OCI-LY1 (cell line): Measurements from ENCODE around the gene ARHGEF16.

Experiments used
- H2AFZ ChIP-seq: fragments of 200-600 bp; sonication (generic), shearing (Covaris generic); 2 replicates; pipeline ENCODE4 v1.6.0; 2014; ENCODE audit warnings: antibody characterized with exemption, mild to moderate bottlenecking, low read length
- H3F3A ChIP-seq: fragments of 200-600 bp; sonication (generic), shearing (Covaris generic); 2 replicates; pipeline ENCODE4 v1.6.0; 2014; ENCODE audit warnings: mild to moderate bottlenecking, antibody characterized with exemption, low read length, moderate library complexity; ENCODE audit not compliant: insufficient read depth
- H3K27ac ChIP-seq: fragments of 200-600 bp; sonication (generic); 2 replicates; pipeline ENCODE4 v1.5.1; 2014; ENCODE audit warnings: low read length, mixed run types, mild to moderate bottlenecking, low read depth; ENCODE audit not compliant: poor library complexity, severe bottlenecking
- H3K27me3 ChIP-seq: fragments of 200-600 bp; sonication (generic); 2 replicates; pipeline ENCODE4 v1.6.0; 2014; ENCODE audit warnings: antibody characterized with exemption, mild to moderate bottlenecking, low read length, moderate library complexity; ENCODE audit not compliant: insufficient read depth
- H3K36me3 ChIP-seq: fragments of 200-600 bp; sonication (generic); 2 replicates; pipeline ENCODE4 v1.6.1; 2014; ENCODE audit warnings: mild to moderate bottlenecking, antibody characterized with exemption, low read length, moderate library complexity, mixed read lengths; ENCODE audit not compliant: insufficient read depth
- H3K4me1 ChIP-seq: fragments of 200-600 bp; sonication (generic); 2 replicates; pipeline ENCODE4 v1.5.1; 2014; ENCODE audit warnings: mild to moderate bottlenecking, low read length, moderate library complexity; ENCODE audit not compliant: insufficient read depth, severe bottlenecking
- H3K4me2 ChIP-seq: fragments of 200-600 bp; sonication (generic), shearing (Covaris generic); 2 replicates; pipeline ENCODE4 v1.6.1; 2014; ENCODE audit warnings: low read length
- H3K4me3 ChIP-seq: fragments of 200-600 bp; sonication (generic); 2 replicates; pipeline ENCODE4 v1.5.1; 2014; ENCODE audit warnings: low read length, low read depth, mild to moderate bottlenecking, mixed read lengths; ENCODE audit not compliant: poor library complexity, severe bottlenecking
- H3K79me2 ChIP-seq: fragments of 200-600 bp; shearing (Covaris generic); 2 replicates; pipeline ENCODE4 v1.6.1; 2016; ENCODE audit warnings: mixed run types, low read length, mixed read lengths; ENCODE audit not compliant: insufficient read depth
- H3K9ac ChIP-seq: fragments of 200-600 bp; sonication (generic), shearing (Covaris generic); 2 replicates; pipeline ENCODE4 v1.6.1; 2014; ENCODE audit warnings: mild to moderate bottlenecking, low read length, mixed read lengths
- H3K9me2 ChIP-seq: fragments of 200-600 bp; sonication (generic), shearing (Covaris generic); 2 replicates; pipeline ENCODE4 v1.6.1; 2014; ENCODE audit warnings: low read depth, mild to moderate bottlenecking, low read length, mixed read lengths
- H3K9me3 ChIP-seq: fragments of 200-600 bp; shearing (Covaris generic); 2 replicates; pipeline ENCODE4 v1.6.1; 2014; ENCODE audit warnings: low read length, mixed read lengths
- H4K20me1 ChIP-seq: fragments of 200-600 bp; sonication (generic), shearing (Covaris generic); 2 replicates; pipeline ENCODE4 v1.6.0; 2016; ENCODE audit warnings: mild to moderate bottlenecking, low read length; ENCODE audit not compliant: insufficient read depth
- CTCF ChIP-seq: fragments of 200-600 bp; sonication (generic), shearing (Covaris generic); IDR thresholded peaks from 2 replicates; pipeline ENCODE4 v1.5.1; 2017; ENCODE audit warnings: mild to moderate bottlenecking, antibody characterized with exemption, low read length, moderate library complexity, mixed read lengths
- EZH2 ChIP-seq: fragments of 200-600 bp; sonication (generic), shearing (Covaris generic); IDR thresholded peaks from 2 replicates; pipeline ENCODE4 v1.8.0; 2017; ENCODE audit warnings: borderline replicate concordance, mixed run types, mild to moderate bottlenecking, antibody characterized with exemption, low read length, moderate library complexity, mixed read lengths

ARHGEF16 gene

GRCh38 chr1:3461238-3461933 lies 6.9 kb downstream of the ARHGEF16 start:
- no peak for TF ChIP-seq CTCF
- no peak for TF ChIP-seq EZH2

GRCh38 chr1:3461934-3462275 lies 7.4 kb downstream of the ARHGEF16 start:
- no peaks in the 10 kb centered on the region for H3F3A ChIP-seq
- H3K27ac ChIP-seq = no peak overlapping the region
- H3K79me2 ChIP-seq = no peaks in the 10 kb centered on the region
- H3K4me3 ChIP-seq = no peak overlapping the region
- H3K4me2 ChIP-seq = no peak overlapping the region
- no peaks in the 10 kb centered on the region for H4K20me1 ChIP-seq
- no peaks in the 10 kb centered on the region for H3K4me1 ChIP-seq
- H3K9me2 ChIP-seq = no peaks in the 10 kb centered on the region
- H2AFZ ChIP-seq = no peak overlapping the region
- peaks cover 3% of the 10 kb centered on the region; the same call in 1 of the 2 replicates for H3K27me3 ChIP-seq
- no peaks in the 10 kb centered on the region for H3K36me3 ChIP-seq
- H3K9me3 ChIP-seq = no peaks in the 10 kb centered on the region
- H3K9ac ChIP-seq = no peak overlapping the region
- TF ChIP-seq CTCF = no peak
- no peak for TF ChIP-seq EZH2

More at GRCh38 chr1:3461238-3461933, 6.9 kb downstream of the ARHGEF16 start:
- Histone ChIP-seq H3K9me2 (no peaks in the 10 kb centered on the region), H3F3A (no peaks in the 10 kb centered on the region), H3K4me2 (no peak overlapping the region), H3K9me3 (no peaks in the 10 kb centered on the region), H3K4me1 (no peaks in the 10 kb centered on the region), H3K9ac (no peak overlapping the region), H3K27ac (no peak overlapping the region), H3K79me2 (no peaks in the 10 kb centered on the region), H3K36me3 (no peaks in the 10 kb centered on the region), H3K27me3 (peaks cover 4% of the 10 kb centered on the region; the same call in 1 of the 2 replicates), H3K4me3 (no peak overlapping the region), H2AFZ (no peak overlapping the region), H4K20me1 (no peaks in the 10 kb centered on the region)

- Histone ChIP-seq H3K9me2 (no peaks in the 10 kb centered on the region), H3K27ac (no peak overlapping the region), H3K4me1 (no peaks in the 10 kb centered on the region), H4K20me1 (no peaks in the 10 kb centered on the region), H3K4me3 (no peak overlapping the region), H3F3A (no peaks in the 10 kb centered on the region), H3K36me3 (no peaks in the 10 kb centered on the region), H2AFZ (no peak overlapping the region), H3K9me3 (no peaks in the 10 kb centered on the region), H3K79me2 (no peaks in the 10 kb centered on the region), H3K4me2 (no peak overlapping the region), H3K27me3 (no peaks in the 10 kb centered on the region; the same call in 1 of the 2 replicates), H3K9ac (no peak overlapping the region)
- no peak for TF ChIP-seq CTCF
Observed at GRCh38 chr1:3462356-3463012, 8.0 kb downstream of the ARHGEF16 start.
